Fibroblast of the aortic adventitia (primary cell): ENCODE data around the gene NR2F2. TPM values are rescaled to one million over a fixed set of nuclear protein-coding genes. Genes with fewer than 3 reads are reported as not detected.

ENCODE experiments used
- DNase-seq: peaks from one replicate; pipeline ENCODE4 v3.0.0-alpha.2; 2010; ENCODE audit warnings: low read depth
- H3K4me3 ChIP-seq: 2 replicates; pipeline ENCODE4 v1.5.1; 2011; ENCODE audit warnings: low read depth, mild to moderate bottlenecking, control low read depth, low read length, moderate library complexity
- CTCF ChIP-seq: IDR thresholded peaks from 2 replicates; pipeline ENCODE4 v1.5.1; 2011; ENCODE audit warnings: mild to moderate bottlenecking, low read length, control low read depth, inconsistent platforms; ENCODE audit not compliant: insufficient read depth
- total RNA-seq: library from RNA; depleted of rRNA; stranded (reverse); fragments of >200 nt; gene quantifications from 2 replicates; pipeline ENCODE4 v1.2.3, GENCODE V29; 2012; ENCODE audit warnings: low replicate concordance

Gene NR2F2
- total RNA-seq, 1 donor: 20.2 TPM

GRCh38 chr15:96322536-96323318 is 7.8 kb upstream of the NR2F2 start:
- no peak for DNase-seq
- no peak overlapping the region for H3K4me3 ChIP-seq
- TF ChIP-seq CTCF: no peak

DNA sequence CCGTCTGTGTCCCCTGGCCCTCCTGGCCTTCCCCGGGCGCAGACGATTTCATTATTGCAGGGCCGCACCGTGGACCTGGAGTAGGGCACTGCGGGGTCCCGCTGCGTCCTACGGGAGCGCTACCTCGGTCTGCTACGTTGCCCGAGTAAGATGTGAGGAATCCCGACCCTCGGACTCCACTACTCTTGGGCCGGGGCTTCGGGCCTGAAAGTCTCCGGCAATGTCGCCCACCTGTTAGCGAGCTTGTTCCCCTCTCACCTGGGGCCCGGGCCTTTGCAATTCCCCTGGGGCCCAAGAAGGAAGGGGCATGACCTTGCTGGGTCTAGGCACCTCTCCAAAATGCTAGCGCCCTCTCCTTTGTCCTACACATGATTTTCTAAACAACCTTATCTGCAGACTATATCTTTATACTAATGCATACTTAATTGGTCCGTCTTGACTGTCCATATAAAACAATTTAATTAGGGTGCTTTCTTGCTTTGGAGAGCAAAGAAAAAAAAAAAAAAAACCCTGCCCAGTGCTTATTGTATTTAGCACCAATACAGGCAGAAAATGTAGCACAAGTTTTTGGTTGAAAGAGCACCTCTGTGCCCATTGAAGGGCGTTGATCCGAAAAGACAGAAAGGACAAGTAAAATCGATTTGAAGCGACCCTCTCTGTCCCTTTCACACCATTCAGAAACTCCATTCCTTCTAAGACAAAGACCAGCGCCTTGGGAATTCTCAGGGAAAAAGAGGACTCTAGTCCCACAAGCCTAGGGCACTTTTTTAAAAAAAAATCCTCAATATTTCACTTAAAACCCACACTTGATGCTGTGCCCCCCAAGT is 7.0 kb upstream of the NR2F2 start:
- H3K4me3 ChIP-seq: no peak overlapping the region
- no peak for TF ChIP-seq CTCF
- DNase-seq: no peak

GRCh38 chr15:96324192-96324895 is 6.2 kb upstream of the NR2F2 start:
- peak overlapping the region; percentile 88 for H3K4me3 ChIP-seq
- no peak for TF ChIP-seq CTCF
- no peak for DNase-seq

- no peak for DNase-seq
- TF ChIP-seq CTCF: no peak
- peak overlapping the region; percentile 88 for H3K4me3 ChIP-seq
Measured at GRCh38 chr15:96324940-96325540, 5.5 kb upstream of the NR2F2 start.

GRCh38 chr15:96325541-96326327 is 4.8 kb upstream of the NR2F2 start:
- peak; percentile 71 for DNase-seq
- H3K4me3 ChIP-seq: peak overlapping the region; percentile 88
- TF ChIP-seq CTCF: no peak
